GM12878 (cell line): ENCODE data around the gene FAM114A2. TPM values are rescaled to one million over a fixed set of nuclear protein-coding genes. Genes with fewer than 3 reads are reported as not detected.

Source experiments
- BCL11A ChIP-seq: IDR thresholded peaks from 2 replicates; pipeline ENCODE4 v1.6.1; 2011; ENCODE audit warnings: low read depth, low read length
- BRCA1 ChIP-seq: IDR thresholded peaks from 2 replicates; pipeline ENCODE4 v1.6.1; 2011; ENCODE audit warnings: low read depth, low read length, improper control_type of control experiment
- CUX1 ChIP-seq: IDR thresholded peaks from 2 replicates; pipeline ENCODE4 v1.6.1; 2012; ENCODE audit warnings: improper control_type of control experiment, low read depth, low read length; ENCODE audit not compliant: insufficient replicate concordance
- DPF2 ChIP-seq: fragments of 450-650 bp; IDR thresholded peaks from 2 replicates; pipeline ENCODE4 v1.6.1; 2017; ENCODE audit warnings: mild to moderate bottlenecking
- ESRRA ChIP-seq: IDR thresholded peaks from 2 replicates; pipeline ENCODE4 v1.6.1; 2012; ENCODE audit warnings: mild to moderate bottlenecking, low read length, improper control_type of control experiment
- KAT2A ChIP-seq: conservative IDR thresholded peaks from 2 replicates; pipeline ENCODE4 v1.6.1; 2011; ENCODE audit warnings: low read depth, low read length; ENCODE audit not compliant: control insufficient read depth
- MYB ChIP-seq: fragments of 150-350 bp; IDR thresholded peaks from 2 replicates; pipeline ENCODE4 v1.6.1; 2014; ENCODE audit warnings: mild to moderate bottlenecking, low read depth, low read length, borderline replicate concordance
- PKNOX1 ChIP-seq: fragments of 450-650 bp; IDR thresholded peaks from 2 replicates; pipeline ENCODE4 v1.6.1; 2016; ENCODE audit warnings: mild to moderate bottlenecking
- SMAD1 ChIP-seq: fragments of 450-650 bp; IDR thresholded peaks from 2 replicates; pipeline ENCODE4 v1.6.1; 2018; ENCODE audit warnings: mild to moderate bottlenecking, low read depth; ENCODE audit not compliant: partially characterized antibody
- SUPT20H ChIP-seq: IDR thresholded peaks from 2 replicates; pipeline ENCODE4 v1.6.1; 2011; ENCODE audit warnings: low read depth, mild to moderate bottlenecking, low read length, moderate library complexity, borderline replicate concordance; ENCODE audit not compliant: control insufficient read depth
- TAF1 ChIP-seq: IDR thresholded peaks from 2 replicates; pipeline ENCODE4 v1.6.1; 2011; ENCODE audit warnings: mild to moderate bottlenecking, low read depth, low read length, borderline replicate concordance
- TARDBP ChIP-seq: IDR thresholded peaks from 2 replicates; pipeline ENCODE4 v1.6.1; 2016; ENCODE audit warnings: borderline replicate concordance
- WRNIP1 ChIP-seq: IDR thresholded peaks from 2 replicates; pipeline ENCODE4 v1.6.1; 2011; ENCODE audit warnings: low read depth, low read length, improper control_type of control experiment, borderline replicate concordance
- ZBTB11 ChIP-seq: fragments of 450-650 bp; formaldehyde crosslinking; IDR thresholded peaks from 2 replicates; pipeline ENCODE4 v1.5.0; 2022; ENCODE audit warnings: mild to moderate bottlenecking, missing genetic modification characterization
- ZSCAN29 ChIP-seq: fragments of 450-650 bp; IDR thresholded peaks from 2 replicates; pipeline ENCODE4 v1.6.1; 2017; ENCODE audit warnings: mild to moderate bottlenecking, moderate library complexity
- polyA plus RNA-seq, 11 experiments: library from polyadenylated mRNA; depleted of rRNA in 4 of 11; unstranded in 6 of 11; stranded (reverse) in 5 of 11; fragments of >200 nt; fragmentation: Nextera tagmentation in 4 of 11; fragmentation: Illumina TruSeq in 1 of 11; extraction: Ambion mirVana in 4 of 11; extraction: Trizol in 1 of 11; gene quantifications; 1 replicate in 1 of 11; 2 replicates in 10 of 11; pipeline versions ENCODE4 v1.2.1 to v1.2.3, GENCODE V29; 2011 to 2016; ENCODE audit warnings: inconsistent platforms in 2 of 11, missing spikeins in 2 of 11, low read depth in 1 of 11
- total RNA-seq, 4 experiments: library from RNA; depleted of rRNA in 3 of 4; stranded (reverse); fragments of >200 nt in 3 of 4; fragmentation: Illumina TruSeq in 1 of 4; extraction: Trizol in 1 of 4; gene quantifications; 2 replicates each; pipeline versions ENCODE4 v1.2.1 to v1.2.3, GENCODE V29; 2013 to 2021

FAM114A2 gene
- total and polyA plus RNA-seq, 10 of the 15 experiments (the other 5 are each of a cell fraction or from before 2014, with no cell fraction given), result 16.8 to 32.8 (median 24.3) TPM

- no peak for TF ChIP-seq CUX1
- no peak for TF ChIP-seq KAT2A
- TF ChIP-seq MYB, result no peak
- no peak for TF ChIP-seq SUPT20H
- no peak for TF ChIP-seq BRCA1
- TF ChIP-seq SMAD1, result no peak
- no peak for TF ChIP-seq WRNIP1
- no peak for TF ChIP-seq PKNOX1
- no peak for TF ChIP-seq TAF1
- no peak for TF ChIP-seq TARDBP
- no peak for TF ChIP-seq ESRRA
- TF ChIP-seq ZBTB11 (CRISPR knock-in tag), result no peak
- no peak for TF ChIP-seq BCL11A
- TF ChIP-seq DPF2, result no peak
- no peak for TF ChIP-seq ZSCAN29
Measured at GRCh38 chr5:154071799-154072413, 33.2 kb upstream of the FAM114A2 start (continued).
